A673 (cell line): ENCODE data around the gene LBHD2. TPM values are rescaled to one million over a fixed set of nuclear protein-coding genes. Genes with fewer than 3 reads are reported as not detected.

ENCODE experiments used
- BruUV-seq: library from RNA; stranded (reverse); fragments of 400-500 nt; replicated peaks from 2 replicates; lab custom pipeline; 2021; lab: Mats Ljungman, UMichigan
- CTCF ChIA-PET: fragments of 300-600 bp; sonication (Branson Sonifier 250); formaldehyde crosslinking; loops from one replicate; lab custom pipeline; 2022; ENCODE audit warnings: antibody characterized with exemption; lab: Charles Lee
- POLR2A ChIA-PET: fragments of 300-600 bp; sonication (Branson Sonifier 250); formaldehyde crosslinking; loops from one replicate; lab custom pipeline; 2022; ENCODE audit warnings: antibody characterized with exemption; ENCODE audit not compliant: low non-redundant PET; lab: Charles Lee
- DNase-seq: peaks from one replicate; pipeline ENCODE4 v3.0.0-alpha.2; 2015; ENCODE audit warnings: low spot score
- H3K27ac ChIP-seq: fragments of 200-600 bp; sonication (generic); 2 replicates; pipeline ENCODE4 v1.5.1; 2016; ENCODE audit warnings: mixed run types, low read depth, mild to moderate bottlenecking, mixed read lengths, antibody characterized with exemption, low read length; ENCODE audit not compliant: poor library complexity, severe bottlenecking
- H3K27me3 ChIP-seq: fragments of 200-600 bp; sonication (generic); replicated peaks from 2 replicates; pipeline ENCODE4 v1.6.1; 2017; ENCODE audit warnings: mixed run types, low read depth, mild to moderate bottlenecking, mixed read lengths, antibody characterized with exemption, low read length; ENCODE audit not compliant: insufficient read depth, poor library complexity
- H3K36me3 ChIP-seq: fragments of 200-600 bp; sonication (generic); 2 replicates; pipeline ENCODE4 v1.6.1; 2016; ENCODE audit warnings: mixed run types, mild to moderate bottlenecking, mixed read lengths, antibody characterized with exemption, low read length; ENCODE audit not compliant: insufficient read depth, poor library complexity, severe bottlenecking
- H3K4me1 ChIP-seq: fragments of 200-600 bp; sonication (generic); 2 replicates; pipeline ENCODE4 v1.6.1; 2017; ENCODE audit warnings: mixed run types, mild to moderate bottlenecking, mixed read lengths, antibody characterized with exemption, low read length; ENCODE audit not compliant: insufficient read depth, poor library complexity, severe bottlenecking
- H3K4me3 ChIP-seq: fragments of 200-600 bp; sonication (generic); 2 replicates; pipeline ENCODE4 v1.5.1; 2016; ENCODE audit warnings: low read depth, mixed run types, mild to moderate bottlenecking, mixed read lengths, low read length; ENCODE audit not compliant: poor library complexity, severe bottlenecking
- H3K9me3 ChIP-seq: fragments of 200-600 bp; sonication (generic); 2 replicates; pipeline ENCODE4 v1.6.1; 2016; ENCODE audit warnings: mixed run types, low read depth, mild to moderate bottlenecking, mixed read lengths, antibody characterized with exemption, low read length; ENCODE audit not compliant: poor library complexity, severe bottlenecking
- CTCF ChIP-seq: fragments of 300-800, 200-600 bp; sonication (generic); conservative IDR thresholded peaks from 2 replicates; pipeline ENCODE4 v1.5.1; 2017; ENCODE audit warnings: low read depth, mild to moderate bottlenecking, antibody characterized with exemption, low read length, moderate library complexity, mixed read lengths
- EZH2 ChIP-seq: fragments of 200-600 bp; sonication (generic); IDR thresholded peaks from 2 replicates; pipeline ENCODE4 v1.6.1; 2017; ENCODE audit warnings: borderline replicate concordance, low read depth, mild to moderate bottlenecking, mixed read lengths, antibody characterized with exemption, low read length; ENCODE audit not compliant: poor library complexity, severe bottlenecking
- intact Hi-C: fragments of 100-400 bp; cut with micrococcal nuclease; formaldehyde crosslinking; loops from one replicate; pipeline ENCODE4 v1.10.0; 2022; ENCODE audit not compliant: unreplicated experiment
- total RNA-seq: library from RNA; stranded (reverse); gene quantifications from 2 replicates; pipeline ENCODE4 v1.2.3, GENCODE V29; 2021

The LBHD2 gene
- total RNA-seq, 1 experiment from 2014 or later, result 0.99 TPM

- no peaks in the 10 kb centered on the region for H3K36me3 ChIP-seq
- intact Hi-C loops, result no loop called here
- H3K9me3 ChIP-seq, result no peaks in the 10 kb centered on the region
- H3K4me1 ChIP-seq, result peaks cover 11% of the 10 kb centered on the region
- DNase-seq, result no peak
- H3K27ac ChIP-seq, result no peak overlapping the region
- POLR2A ChIA-PET, result interaction anchor here (0.6 kb wide), 1 partner anchor 78 kb away, joined by 3 read pairs; no protein-coding TSS in a partner anchor
- TF ChIP-seq CTCF, result no peak
- no peak for TF ChIP-seq EZH2
- CTCF ChIA-PET, result no interaction called here
- H3K4me3 ChIP-seq, result no peak overlapping the region
- no peaks in the 10 kb centered on the region for H3K27me3 ChIP-seq
- BruUV-seq, result no TSS peak
These were observed 22.5 kb upstream of the LBHD2 start for GRCh38 chr14:103061482-103061976.

DNA sequence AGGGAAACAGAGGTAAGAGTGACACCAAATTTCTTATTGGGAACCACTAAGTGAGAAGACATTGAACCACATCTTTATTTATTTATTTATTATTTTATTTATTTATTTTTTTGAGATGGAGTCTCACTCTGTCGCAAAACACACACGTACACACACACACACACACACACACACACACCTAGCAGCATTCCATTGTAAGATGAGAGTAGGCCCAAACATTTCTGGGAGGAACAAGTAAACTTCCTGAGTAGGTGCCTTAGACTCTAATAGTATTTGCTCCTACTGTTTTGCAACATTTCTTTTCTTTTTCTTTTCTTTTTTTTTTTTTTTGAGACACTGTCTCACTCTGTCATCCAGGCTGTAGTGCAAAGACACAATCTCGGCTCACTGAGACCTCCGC is 19.6 kb upstream of the LBHD2 start:
- POLR2A ChIA-PET, result no interaction called here

GRCh38 chr14:103064978-103065377 is 19.0 kb upstream of the LBHD2 start:
- H3K9me3 ChIP-seq, result no peaks in the 10 kb centered on the region
- H3K36me3 ChIP-seq, result no peaks in the 10 kb centered on the region
- ChIA-PET CTCF (no interaction called here), POLR2A (no interaction called here)
- TF ChIP-seq EZH2 (no peak), CTCF (no peak)
- H3K4me3 ChIP-seq, result no peak overlapping the region
- intact Hi-C loops, result no loop called here
- no peak overlapping the region for H3K27ac ChIP-seq
- no peaks in the 10 kb centered on the region for H3K27me3 ChIP-seq
- no peaks in the 10 kb centered on the region for H3K4me1 ChIP-seq
- DNase-seq, result no peak
- BruUV-seq, result no TSS peak

More for the DNA sequence above, 19.6 kb upstream of the LBHD2 start:
- no peaks in the 10 kb centered on the region for H3K36me3 ChIP-seq
- no peak for TF ChIP-seq EZH2
- no peaks in the 10 kb centered on the region for H3K27me3 ChIP-seq
- H3K27ac ChIP-seq, result no peak overlapping the region
- CTCF ChIA-PET, result no interaction called here
- BruUV-seq, result no TSS peak
- H3K4me3 ChIP-seq, result no peak overlapping the region
- H3K4me1 ChIP-seq, result no peaks in the 10 kb centered on the region
- no peaks in the 10 kb centered on the region for H3K9me3 ChIP-seq
- no peak for DNase-seq
- intact Hi-C loops, result no loop called here

DNA sequence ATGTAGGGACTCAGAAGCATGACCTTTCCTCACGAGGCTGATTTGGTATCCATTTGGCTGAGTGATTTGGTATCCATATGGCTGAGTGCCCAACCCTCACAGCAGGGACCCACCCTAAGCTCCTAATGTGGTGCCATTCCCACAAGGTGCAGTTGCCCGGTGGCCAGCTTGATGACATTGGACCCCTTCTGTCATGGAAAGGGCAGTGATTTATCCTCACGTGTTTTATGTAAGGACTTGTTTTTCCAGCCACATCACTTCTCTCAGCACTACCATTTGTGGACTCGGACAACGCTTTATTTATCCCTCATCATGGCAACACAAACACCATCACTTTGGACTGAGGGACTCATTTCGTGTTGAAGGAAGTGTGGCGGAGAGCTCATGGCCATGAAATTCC is 18.1 kb upstream of the LBHD2 start:
- Histone ChIP-seq H3K27ac (no peak overlapping the region), H3K27me3 (no peaks in the 10 kb centered on the region), H3K9me3 (no peaks in the 10 kb centered on the region), H3K4me3 (no peak overlapping the region), H3K36me3 (no peaks in the 10 kb centered on the region), H3K4me1 (no peaks in the 10 kb centered on the region)
- BruUV-seq, result no TSS peak
- CTCF ChIA-PET, result no interaction called here
- DNase-seq, result no peak
- intact Hi-C loops, result no loop called here
- POLR2A ChIA-PET, result no interaction called here
- no peak for TF ChIP-seq EZH2
- no peak for TF ChIP-seq CTCF
